MCF 10A (cell line): ENCODE data around the gene ATP6V1B1. TPM values are rescaled to one million over a fixed set of nuclear protein-coding genes. Genes with fewer than 3 reads are reported as not detected.
A peak's percentile ranks its signal among the peaks of the same experiment; 100 is the strongest.

Experiments
- BruUV-seq: library from RNA; stranded (reverse); fragments of 400-500 nt; replicated peaks from 2 replicates; lab custom pipeline; 2021; lab: Mats Ljungman, UMichigan
- CTCF ChIA-PET: fragments of 300-600 bp; sonication (Branson Sonifier 250); formaldehyde crosslinking; extraction: SDS; loops from one replicate; lab custom pipeline; 2021; ENCODE audit warnings: antibody characterized with exemption, inconsistent platforms; lab: Yijun Ruan, JAX
- POLR2A ChIA-PET: fragments of 300-600, 350-650 bp; sonication (Branson Sonifier 250); formaldehyde crosslinking; extraction: SDS; loops from one replicate; lab custom pipeline; 2020; ENCODE audit warnings: antibody characterized with exemption, inconsistent platforms; lab: Yijun Ruan, JAX
- DNase-seq: peaks from one replicate; pipeline ENCODE4 v3.0.0-alpha.2; 2018; ENCODE audit not compliant: unreplicated experiment
- H3K27ac Mint-ChIP-seq: one replicate; pipeline ENCODE4 v1.8.0; 2022; ENCODE audit warnings: mild to moderate bottlenecking, low read depth, mixed read lengths; ENCODE audit not compliant: unreplicated experiment
- H3K27me3 Mint-ChIP-seq: one replicate; pipeline ENCODE4 v1.8.0; 2022; ENCODE audit warnings: mixed read lengths; ENCODE audit not compliant: insufficient read depth, unreplicated experiment
- H3K36me3 Mint-ChIP-seq: one replicate; pipeline ENCODE4 v1.8.0; 2022; ENCODE audit warnings: mild to moderate bottlenecking, moderate library complexity, mixed read lengths; ENCODE audit not compliant: insufficient read depth, unreplicated experiment
- H3K4me1 Mint-ChIP-seq: one replicate; pipeline ENCODE4 v1.8.0; 2022; ENCODE audit warnings: mixed read lengths; ENCODE audit not compliant: insufficient read depth, unreplicated experiment
- H3K4me3 Mint-ChIP-seq: one replicate; pipeline ENCODE4 v1.8.0; 2022; ENCODE audit warnings: mild to moderate bottlenecking, moderate library complexity, mixed read lengths; ENCODE audit not compliant: unreplicated experiment
- H3K9me3 Mint-ChIP-seq: one replicate; pipeline ENCODE4 v1.8.0; 2022; ENCODE audit warnings: mixed read lengths; ENCODE audit not compliant: unreplicated experiment
- intact Hi-C: fragments of 100-400 bp; cut with micrococcal nuclease; formaldehyde crosslinking; loops from 2 replicates; pipeline ENCODE4 v1.14.1; 2022
- total RNA-seq: library from RNA; stranded (reverse); gene quantifications from 2 replicates; pipeline ENCODE4 v1.2.3, GENCODE V29; 2022
- TF ChIP-seq, protein P1 (sequence below): fragments of 200-600 bp; IDR thresholded peaks from one replicate; pipeline ENCODE4 v1.8.0; 2022; ENCODE audit warnings: antibody characterized with exemption, mild to moderate bottlenecking; ENCODE audit not compliant: unreplicated experiment

The ATP6V1B1 gene
- total RNA-seq, 1 experiment from 2014 or later, result not detected

GRCh38 chr2:70988726-70989648 is 53.3 kb downstream of the ATP6V1B1 start:
- Mint-ChIP-seq H3K4me3 (no peak overlapping the region), H3K9me3 (no peaks in the 10 kb centered on the region), H3K4me1 (peaks cover 13% of the 10 kb centered on the region), H3K27me3 (no peaks in the 10 kb centered on the region), H3K36me3 (peaks cover 43% of the 10 kb centered on the region), H3K27ac (peak overlapping the region; percentile 40)
- ChIA-PET CTCF (interaction anchor here (0.5 to 1.3 kb wide), 2 partner anchors 12 to 63 kb away, joined by 3 to 7 read pairs; no protein-coding TSS in a partner anchor), POLR2A (no interaction called here)
- no peak for DNase-seq
- no TSS peak for BruUV-seq
- intact Hi-C loops, result no loop called here
- TF ChIP-seq, protein P1, sequence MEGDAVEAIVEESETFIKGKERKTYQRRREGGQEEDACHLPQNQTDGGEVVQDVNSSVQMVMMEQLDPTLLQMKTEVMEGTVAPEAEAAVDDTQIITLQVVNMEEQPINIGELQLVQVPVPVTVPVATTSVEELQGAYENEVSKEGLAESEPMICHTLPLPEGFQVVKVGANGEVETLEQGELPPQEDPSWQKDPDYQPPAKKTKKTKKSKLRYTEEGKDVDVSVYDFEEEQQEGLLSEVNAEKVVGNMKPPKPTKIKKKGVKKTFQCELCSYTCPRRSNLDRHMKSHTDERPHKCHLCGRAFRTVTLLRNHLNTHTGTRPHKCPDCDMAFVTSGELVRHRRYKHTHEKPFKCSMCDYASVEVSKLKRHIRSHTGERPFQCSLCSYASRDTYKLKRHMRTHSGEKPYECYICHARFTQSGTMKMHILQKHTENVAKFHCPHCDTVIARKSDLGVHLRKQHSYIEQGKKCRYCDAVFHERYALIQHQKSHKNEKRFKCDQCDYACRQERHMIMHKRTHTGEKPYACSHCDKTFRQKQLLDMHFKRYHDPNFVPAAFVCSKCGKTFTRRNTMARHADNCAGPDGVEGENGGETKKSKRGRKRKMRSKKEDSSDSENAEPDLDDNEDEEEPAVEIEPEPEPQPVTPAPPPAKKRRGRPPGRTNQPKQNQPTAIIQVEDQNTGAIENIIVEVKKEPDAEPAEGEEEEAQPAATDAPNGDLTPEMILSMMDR, result no peak

DNA sequence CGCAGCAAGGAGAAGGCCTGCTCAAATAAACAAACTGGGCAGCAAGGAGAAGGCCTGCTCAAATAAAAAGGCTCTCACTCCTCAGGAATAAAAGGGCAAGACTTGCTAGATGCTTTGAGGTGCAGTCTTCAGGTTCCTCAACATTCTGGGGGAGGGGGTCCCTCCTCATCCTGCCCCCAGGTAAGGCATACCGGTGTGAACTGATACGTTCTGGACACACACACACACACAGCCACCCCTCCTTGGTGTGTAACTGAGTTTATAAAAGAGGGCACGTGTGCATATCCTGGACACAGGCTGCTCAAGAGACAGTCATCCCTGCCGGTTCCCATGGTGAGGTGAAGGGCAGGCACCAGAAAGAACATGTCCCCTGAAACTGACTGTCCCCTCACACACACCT is 54.5 kb downstream of the ATP6V1B1 start:
- H3K4me1 Mint-ChIP-seq, result peaks cover 13% of the 10 kb centered on the region
- intact Hi-C loops, result no loop called here
- CTCF ChIA-PET, result interaction anchor here (1.3 kb wide), 1 partner anchor 10 kb away, joined by 7 read pairs; no protein-coding TSS in a partner anchor
- TF ChIP-seq, protein P1, result no peak
- POLR2A ChIA-PET, result no interaction called here
- DNase-seq, result no peak
- H3K9me3 Mint-ChIP-seq, result no peaks in the 10 kb centered on the region
- no peak overlapping the region for H3K4me3 Mint-ChIP-seq
- no TSS peak for BruUV-seq
- H3K27ac Mint-ChIP-seq, result no peak overlapping the region
- H3K36me3 Mint-ChIP-seq, result peaks cover 43% of the 10 kb centered on the region
- no peaks in the 10 kb centered on the region for H3K27me3 Mint-ChIP-seq

DNA sequence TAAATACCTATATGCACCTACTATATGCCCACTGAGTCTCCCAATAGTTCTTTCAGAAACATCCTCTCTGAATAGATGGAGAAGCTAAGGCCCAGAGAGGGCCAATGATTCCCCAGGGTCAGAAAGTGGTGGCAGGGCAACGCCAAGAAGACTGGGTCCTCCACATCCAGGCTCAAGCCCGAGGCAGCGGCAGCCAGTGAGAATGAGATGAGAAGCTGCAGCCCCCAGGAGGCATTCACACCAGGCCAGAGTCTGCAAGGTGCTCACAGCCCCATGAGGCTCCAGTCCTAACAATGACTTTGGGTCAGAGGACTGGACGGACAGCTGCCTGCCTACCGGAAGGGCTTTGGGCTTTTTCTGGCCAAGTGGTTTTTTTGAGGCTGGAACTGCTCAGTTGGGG is 55.4 kb downstream of the ATP6V1B1 start:
- intact Hi-C loops, result no loop called here
- Mint-ChIP-seq H3K36me3 (peaks cover 43% of the 10 kb centered on the region), H3K4me1 (peaks cover 18% of the 10 kb centered on the region), H3K27ac (peak overlapping the region; percentile 18), H3K4me3 (no peak overlapping the region), H3K9me3 (no peaks in the 10 kb centered on the region), H3K27me3 (no peaks in the 10 kb centered on the region)
- TF ChIP-seq, protein P1, result no peak
- no TSS peak for BruUV-seq
- CTCF ChIA-PET, result interaction anchor here (0.7 to 0.8 kb wide), 3 partner anchors 9 to 10 kb away, joined by 3 read pairs; no protein-coding TSS in a partner anchor
- DNase-seq, result no peak
- POLR2A ChIA-PET, result no interaction called here

DNA sequence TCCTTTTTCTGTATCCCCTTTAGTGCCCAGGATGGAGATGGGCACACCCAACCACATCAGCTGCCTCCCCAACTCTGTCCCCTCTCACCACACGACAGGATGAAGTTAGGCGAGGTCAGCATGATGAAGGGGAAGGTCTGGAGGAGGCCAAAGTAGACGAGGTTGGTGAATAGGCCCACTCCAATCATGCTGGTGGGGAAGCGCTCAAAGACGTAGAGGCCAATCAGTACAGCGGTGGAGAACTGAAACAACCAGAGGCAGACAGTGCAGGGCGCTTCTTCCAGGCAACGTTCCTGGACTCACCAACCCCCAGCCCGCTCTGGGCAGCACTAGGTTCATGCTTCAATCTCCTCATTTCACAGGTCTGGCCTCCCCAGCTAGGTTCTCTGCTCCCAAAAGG is 56.0 kb downstream of the ATP6V1B1 start:
- Mint-ChIP-seq H3K36me3 (peaks cover 43% of the 10 kb centered on the region), H3K9me3 (no peaks in the 10 kb centered on the region), H3K4me1 (peaks cover 18% of the 10 kb centered on the region), H3K27ac (peak overlapping the region; percentile 18), H3K4me3 (no peak overlapping the region), H3K27me3 (no peaks in the 10 kb centered on the region)
- no TSS peak for BruUV-seq
- intact Hi-C loops, result no loop called here
- CTCF ChIA-PET, result interaction anchor here (0.7 to 1.8 kb wide), 3 partner anchors 9 to 1554 kb away, joined by 3 to 5 read pairs (median 3); partner anchors contain the start of gene NFU1
- no peak for DNase-seq
- TF ChIP-seq, protein P1, result no peak
- POLR2A ChIA-PET, result interaction anchor here (1.6 kb wide), 1 partner anchor 14 kb away, joined by 5 read pairs; the partner anchor contains the start of gene ANKRD53
